Lower lobe of right lung (tissue), 2 donors: ENCODE results near the gene KRT1. TPM values are rescaled to one million over a fixed set of nuclear protein-coding genes. Genes with fewer than 3 reads are reported as not detected.

Source experiments
- ATAC-seq, 2 donors: fragments of 200-7000 bp; cut with Tn5 transposase; one replicate each; pipeline ENCODE4 v1.9.1; 2020 to 2022; ENCODE audit warnings: mild to moderate bottlenecking in 2 of 2, moderate library complexity in 2 of 2
- DNase-seq: peaks from one replicate; pipeline ENCODE4 v3.0.0-alpha.2; 2020
- H3K27ac ChIP-seq: fragments of 200-600 bp; one replicate; pipeline ENCODE4 v1.8.0; 2022
- H3K27me3 ChIP-seq: fragments of 200-600 bp; one replicate; pipeline ENCODE4 v1.8.0; 2022; ENCODE audit warnings: low read depth
- H3K36me3 ChIP-seq: fragments of 200-600 bp; one replicate; pipeline ENCODE4 v1.8.0; 2022; ENCODE audit warnings: mild to moderate bottlenecking
- H3K4me1 ChIP-seq: fragments of 200-600 bp; one replicate; pipeline ENCODE4 v1.8.0; 2022
- H3K4me3 ChIP-seq: fragments of 200-600 bp; one replicate; pipeline ENCODE4 v1.8.0; 2022; ENCODE audit warnings: mild to moderate bottlenecking
- H3K9me3 ChIP-seq: fragments of 200-600 bp; one replicate; pipeline ENCODE4 v1.8.0; 2022
- CTCF ChIP-seq: fragments of 200-600 bp; IDR thresholded peaks from one replicate; pipeline ENCODE4 v1.8.0; 2022; ENCODE audit warnings: antibody characterized with exemption, mild to moderate bottlenecking
- intact Hi-C: fragments of 100-400 bp; cut with DNase I; formaldehyde crosslinking; loops from one replicate; pipeline ENCODE4 v1.11.0; 2022
- total RNA-seq: library from RNA; stranded (reverse); fragmentation: NEBNext Ultra II Directional; extraction: Animal tissue kit (Norgen Biotek cat#: 25700); gene quantifications from one replicate; pipeline ENCODE4 v1.2.1, GENCODE V29; 2021
- donor health status: DM: no; HTN: yes; CAD: no; lungs with severe emphysema.

KRT1 gene
- total RNA-seq, 1 donor from 2014 or later = 1.3 TPM

GRCh38 chr12:52630008-52630500 lies 50.2 kb downstream of the KRT1 start:
- intact Hi-C loops = no loop called here
- Histone ChIP-seq H3K9me3 (no peaks in the 10 kb centered on the region), H3K27me3 (peaks cover 4% of the 10 kb centered on the region), H3K4me3 (no peak overlapping the region), H3K4me1 (no peaks in the 10 kb centered on the region), H3K36me3 (no peaks in the 10 kb centered on the region), H3K27ac (no peak overlapping the region)
- ATAC-seq (no peak), DNase-seq (no peak)
- TF ChIP-seq CTCF = no peak

DNA sequence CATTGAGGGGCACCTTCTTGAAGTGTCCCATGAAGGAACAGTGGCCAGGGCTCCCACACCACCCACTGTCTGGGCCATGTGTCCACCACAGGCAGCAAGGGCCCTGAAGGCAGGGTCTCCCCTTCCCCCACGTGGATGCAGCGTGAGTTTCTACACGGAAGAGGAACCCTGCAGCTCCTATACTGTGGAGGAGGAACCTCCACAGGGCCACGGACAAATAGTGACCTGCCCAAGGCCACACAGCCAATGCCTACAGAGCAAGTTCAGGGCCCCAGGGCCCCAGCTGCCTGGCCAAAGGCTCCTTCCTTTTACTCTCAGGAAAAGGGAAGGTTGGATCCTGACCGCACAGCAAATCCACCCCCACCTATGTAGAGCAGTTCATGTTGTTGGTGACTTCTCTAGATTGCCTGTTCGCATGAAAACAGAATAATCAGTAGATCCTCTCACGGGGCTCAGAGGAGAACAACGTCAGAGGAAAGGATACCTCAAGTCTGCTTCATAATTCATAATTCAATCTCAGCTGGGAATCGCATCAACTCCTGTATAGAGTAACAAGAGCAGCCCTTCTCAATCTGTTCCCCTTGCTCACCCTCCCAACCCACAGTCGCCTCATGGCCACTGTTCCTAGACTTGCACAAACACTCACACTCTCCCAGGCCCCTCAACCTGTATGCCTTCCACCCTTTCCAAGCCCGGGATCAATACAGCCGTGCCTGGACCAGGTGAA lies 50.8 kb downstream of the KRT1 start:
- DNase-seq = no peak
- Histone ChIP-seq H3K27ac (no peak overlapping the region), H3K27me3 (peaks cover 4% of the 10 kb centered on the region), H3K9me3 (no peaks in the 10 kb centered on the region), H3K4me1 (no peaks in the 10 kb centered on the region), H3K36me3 (no peaks in the 10 kb centered on the region), H3K4me3 (no peak overlapping the region)
- ATAC-seq = peak in 1 of 2 donors; percentile 31
- intact Hi-C loops = no loop called here
- no peak for TF ChIP-seq CTCF

DNA sequence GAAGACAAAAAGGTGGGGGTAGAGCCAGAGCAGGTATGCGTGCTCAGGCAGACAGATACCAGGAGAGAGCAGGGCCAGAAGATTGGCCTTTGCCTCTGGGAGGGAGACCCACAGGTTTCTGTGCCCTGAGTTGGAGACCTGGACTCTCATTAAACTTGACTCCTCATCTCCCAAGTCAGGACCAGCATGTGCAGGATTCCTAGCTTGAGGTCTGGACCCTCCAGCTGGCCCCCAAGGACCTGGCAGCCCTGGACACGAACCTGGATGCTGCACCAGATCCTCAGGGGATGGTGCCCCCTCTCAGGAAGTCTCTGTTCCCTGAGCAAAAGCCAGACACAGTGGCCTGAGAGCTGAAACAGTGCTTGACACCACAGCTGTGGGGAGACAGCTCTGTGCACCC lies 51.4 kb downstream of the KRT1 start:
- no peak for ATAC-seq
- no peak overlapping the region for H3K27ac ChIP-seq
- peaks cover 4% of the 10 kb centered on the region for H3K27me3 ChIP-seq
- H3K36me3 ChIP-seq = no peaks in the 10 kb centered on the region
- intact Hi-C loops = no loop called here
- no peaks in the 10 kb centered on the region for H3K9me3 ChIP-seq
- TF ChIP-seq CTCF = no peak
- H3K4me1 ChIP-seq = no peaks in the 10 kb centered on the region
- DNase-seq = no peak
- H3K4me3 ChIP-seq = no peak overlapping the region

- TF ChIP-seq CTCF = no peak
- Histone ChIP-seq H3K27ac (no peak overlapping the region), H3K4me3 (no peak overlapping the region), H3K4me1 (no peaks in the 10 kb centered on the region), H3K9me3 (no peaks in the 10 kb centered on the region), H3K27me3 (peaks cover 4% of the 10 kb centered on the region), H3K36me3 (no peaks in the 10 kb centered on the region)
- intact Hi-C loops = no loop called here
- ATAC-seq (no peak), DNase-seq (no peak)
Measured at GRCh38 chr12:52628111-52628507, 52.1 kb downstream of the KRT1 start.

DNA sequence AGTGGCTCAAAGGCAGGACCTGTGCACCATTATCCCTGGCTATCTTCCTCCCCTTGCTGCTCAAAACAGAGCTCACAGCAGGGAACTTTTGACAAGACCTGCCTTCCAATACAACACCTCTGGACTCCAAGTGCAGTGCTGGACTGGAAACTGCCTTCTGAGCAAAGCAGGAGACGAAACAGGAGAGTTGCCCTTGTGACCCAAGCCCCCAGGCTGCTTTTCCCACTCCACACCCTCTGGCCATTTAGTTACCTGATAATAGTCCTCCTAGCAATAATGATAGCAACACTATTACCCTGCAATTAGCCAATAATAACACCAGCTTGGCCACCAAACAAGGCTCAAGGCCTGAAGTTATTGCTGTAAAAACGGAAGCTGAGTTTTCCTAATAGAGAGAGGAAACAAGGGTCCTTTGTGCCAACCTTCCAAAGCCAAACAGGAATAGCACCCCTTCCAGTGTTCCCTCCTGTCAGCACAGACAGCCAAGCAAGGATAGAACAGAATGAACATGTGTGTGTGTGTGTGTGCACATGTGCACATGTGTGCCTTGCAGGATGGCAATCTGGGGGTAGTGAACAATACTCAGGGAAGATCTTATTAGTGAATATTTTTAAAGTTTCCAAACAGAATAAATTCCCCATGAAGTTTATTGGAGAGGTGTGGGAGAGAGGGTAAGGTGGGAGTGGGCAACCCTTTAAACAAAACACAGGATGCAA lies 52.7 kb downstream of the KRT1 start:
- Histone ChIP-seq H3K4me3 (no peak overlapping the region), H3K27ac (no peak overlapping the region), H3K9me3 (no peaks in the 10 kb centered on the region), H3K36me3 (no peaks in the 10 kb centered on the region), H3K4me1 (no peaks in the 10 kb centered on the region), H3K27me3 (peaks cover 4% of the 10 kb centered on the region)
- ATAC-seq (no peak), DNase-seq (no peak)
- TF ChIP-seq CTCF = no peak
- intact Hi-C loops = no loop called here

Other genes with a start within 250 kb of the KRT1 start
- not detected for gene KRT75, start 246.0 kb downstream of the KRT1 start, total RNA-seq
- gene KRT6B, start 228.3 kb downstream of the KRT1 start, total RNA-seq = not detected
- gene KRT6C, start 206.6 kb downstream of the KRT1 start, total RNA-seq = not detected
- gene KRT6A, start 187.2 kb downstream of the KRT1 start, total RNA-seq = 0.74 TPM
- 0.65 TPM for gene KRT5, start 160.0 kb downstream of the KRT1 start, total RNA-seq
- not detected for gene KRT71, start 127.3 kb downstream of the KRT1 start, total RNA-seq
- gene KRT74, start 106.6 kb downstream of the KRT1 start, total RNA-seq = not detected
- gene KRT72, start 78.9 kb downstream of the KRT1 start, total RNA-seq = not detected
- not detected for gene KRT73, start 61.8 kb downstream of the KRT1 start, total RNA-seq
- not detected for gene KRT2, start 28.2 kb downstream of the KRT1 start, total RNA-seq
- not detected for gene KRT77, start 23.1 kb upstream of the KRT1 start, total RNA-seq
- gene KRT76, start 96.9 kb upstream of the KRT1 start, total RNA-seq = not detected
- not detected for gene KRT3, start 115.7 kb upstream of the KRT1 start, total RNA-seq
- 6.4 TPM for gene KRT4, start 133.7 kb upstream of the KRT1 start, total RNA-seq
- gene KRT79, start 153.9 kb upstream of the KRT1 start, total RNA-seq = 3.9 TPM
- not detected for gene KRT78, start 168.6 kb upstream of the KRT1 start, total RNA-seq
- 139 TPM for gene KRT8, start 224.7 kb upstream of the KRT1 start, total RNA-seq